ENCODE data around the gene ATP1A1. TPM values are rescaled to one million over a fixed set of nuclear protein-coding genes. Genes with fewer than 3 reads are reported as not detected.

Gene ATP1A1
- total RNA-seq, 1 donor from 2014 or later, result 219 TPM

DNA sequence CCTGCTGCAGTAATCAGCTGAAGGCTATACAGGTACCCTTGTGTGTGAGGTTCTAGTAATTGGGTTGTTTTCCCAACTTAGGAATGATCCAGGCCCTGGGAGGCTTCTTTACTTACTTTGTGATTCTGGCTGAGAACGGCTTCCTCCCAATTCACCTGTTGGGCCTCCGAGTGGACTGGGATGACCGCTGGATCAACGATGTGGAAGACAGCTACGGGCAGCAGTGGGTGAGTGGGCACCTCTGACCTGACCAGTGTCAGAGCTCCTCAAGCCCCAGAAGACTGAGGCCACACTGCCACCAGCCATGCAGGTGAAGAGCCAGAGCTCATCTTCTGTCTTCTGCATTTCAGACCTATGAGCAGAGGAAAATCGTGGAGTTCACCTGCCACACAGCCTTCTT, 27.7 kb downstream of the ATP1A1 start:
- H3K27ac Mint-ChIP-seq, result no peak overlapping the region
- TF ChIP-seq CTCF (IDR thresholded peaks at IDR 0.05; ENCODE audit: unreplicated experiment), result no peak
- no peaks in the 10 kb centered on the region for H3K9me3 Mint-ChIP-seq
- no peak overlapping the region for H3K4me3 Mint-ChIP-seq
- H3K4me1 Mint-ChIP-seq, result no peaks in the 10 kb centered on the region
- no peaks in the 10 kb centered on the region for H3K27me3 Mint-ChIP-seq (ENCODE audit: low read depth)
- H3K36me3 Mint-ChIP-seq, result peaks cover 69% of the 10 kb centered on the region
- no peak for DNase-seq (ENCODE audit: low spot score in 2 of 2, unreplicated experiment in 2 of 2)

GRCh38 chr1:116401646-116402176, 28.7 kb downstream of the ATP1A1 start:
- Mint-ChIP-seq H3K27ac (no peak overlapping the region), H3K36me3 (peaks cover 67% of the 10 kb centered on the region), H3K9me3 (no peaks in the 10 kb centered on the region), H3K4me1 (no peaks in the 10 kb centered on the region), H3K27me3 (ENCODE audit: low read depth) (no peaks in the 10 kb centered on the region), H3K4me3 (no peak overlapping the region)
- DNase-seq (ENCODE audit: low spot score in 2 of 2, unreplicated experiment in 2 of 2), result no peak
- no peak for TF ChIP-seq CTCF (IDR thresholded peaks at IDR 0.05; ENCODE audit: unreplicated experiment)

GRCh38 chr1:116402333-116402732, 29.3 kb downstream of the ATP1A1 start:
- no peak for TF ChIP-seq CTCF (IDR thresholded peaks at IDR 0.05; ENCODE audit: unreplicated experiment)
- no peaks in the 10 kb centered on the region for H3K9me3 Mint-ChIP-seq
- H3K27ac Mint-ChIP-seq, result no peak overlapping the region
- H3K36me3 Mint-ChIP-seq, result peaks cover 68% of the 10 kb centered on the region
- H3K4me1 Mint-ChIP-seq, result no peaks in the 10 kb centered on the region
- no peak for DNase-seq (ENCODE audit: low spot score in 2 of 2, unreplicated experiment in 2 of 2)
- no peaks in the 10 kb centered on the region for H3K27me3 Mint-ChIP-seq (ENCODE audit: low read depth)
- H3K4me3 Mint-ChIP-seq, result no peak overlapping the region

DNA sequence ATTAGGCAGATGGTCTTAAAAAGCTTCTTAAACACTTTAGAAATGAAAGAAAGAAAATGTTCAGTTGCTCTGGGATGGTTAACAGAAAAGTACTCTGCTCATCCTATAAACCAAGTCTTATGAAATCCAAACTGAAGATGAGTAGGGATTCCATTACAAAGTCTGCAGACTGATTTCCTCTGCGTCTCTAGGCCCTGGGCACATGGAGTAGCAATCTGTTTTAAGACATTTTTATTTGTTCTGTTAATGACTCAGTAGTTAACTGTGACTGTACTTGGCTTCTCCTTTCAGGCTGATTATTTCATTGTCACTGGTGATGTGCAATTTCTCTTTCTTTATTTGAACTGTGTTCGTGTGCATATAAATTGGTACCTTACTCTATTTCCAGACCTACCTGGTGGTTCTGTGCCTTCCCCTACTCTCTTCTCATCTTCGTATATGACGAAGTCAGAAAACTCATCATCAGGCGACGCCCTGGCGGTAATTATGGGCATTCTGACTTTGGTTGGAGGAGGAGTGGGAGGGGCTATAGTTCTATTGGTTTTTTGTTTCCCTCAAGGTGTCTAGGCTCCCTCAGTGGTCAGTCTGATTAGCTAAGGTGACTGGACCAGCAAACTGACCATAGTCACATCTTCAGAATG, 30.6 kb downstream of the ATP1A1 start:
- TF ChIP-seq CTCF (IDR thresholded peaks at IDR 0.05; ENCODE audit: unreplicated experiment), result no peak
- no peaks in the 10 kb centered on the region for H3K9me3 Mint-ChIP-seq
- H3K4me1 Mint-ChIP-seq, result no peaks in the 10 kb centered on the region
- no peaks in the 10 kb centered on the region for H3K27me3 Mint-ChIP-seq (ENCODE audit: low read depth)
- H3K36me3 Mint-ChIP-seq, result peaks cover 61% of the 10 kb centered on the region
- no peak for DNase-seq (ENCODE audit: low spot score in 2 of 2, unreplicated experiment in 2 of 2)
- no peak overlapping the region for H3K27ac Mint-ChIP-seq
- H3K4me3 Mint-ChIP-seq, result no peak overlapping the region

DNA sequence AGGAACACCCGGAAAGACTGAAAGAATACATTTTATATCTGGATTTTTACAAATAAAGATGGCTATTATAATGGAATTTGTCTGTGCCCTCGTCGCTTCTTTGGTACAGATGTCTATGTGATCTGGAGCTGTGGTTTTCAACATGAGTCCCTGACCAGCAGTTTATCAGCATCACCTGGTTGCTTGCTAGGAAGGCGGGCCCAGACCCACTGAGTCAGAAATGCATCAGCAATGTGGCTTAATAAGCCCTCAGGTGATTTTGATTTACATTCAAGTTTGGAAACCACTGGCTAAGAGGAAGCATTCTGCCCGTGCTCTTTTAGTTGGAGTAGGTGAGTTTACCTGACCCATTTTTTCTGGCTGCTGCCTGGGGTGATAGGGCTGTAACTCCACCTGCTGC, 31.7 kb downstream of the ATP1A1 start:
- Mint-ChIP-seq H3K36me3 (peaks cover 52% of the 10 kb centered on the region), H3K9me3 (no peaks in the 10 kb centered on the region), H3K4me3 (no peak overlapping the region), H3K4me1 (peaks cover 4% of the 10 kb centered on the region), H3K27me3 (ENCODE audit: low read depth) (no peaks in the 10 kb centered on the region), H3K27ac (no peak overlapping the region)
- DNase-seq (ENCODE audit: low spot score in 2 of 2, unreplicated experiment in 2 of 2), result no peak
- TF ChIP-seq CTCF (IDR thresholded peaks at IDR 0.05; ENCODE audit: unreplicated experiment), result no peak

All from mesothelial cell of epicardium (in vitro differentiated cells).